Cardiac muscle cell (in vitro differentiated cells and primary cell): Measurements from ENCODE around the gene ZBTB32. TPM values are rescaled to one million over a fixed set of nuclear protein-coding genes. Genes with fewer than 3 reads are reported as not detected.
A peak's percentile ranks its signal among the peaks of the same experiment; 100 is the strongest.

Source experiments
- DNase-seq, 2 donors: peaks; one replicate each; pipeline versions ENCODE4 v3.0.0 to v3.0.0-alpha.2; 2010 to 2017; ENCODE audit warnings: low read depth in 1 of 2, low spot score in 1 of 2
- H3K27ac ChIP-seq: fragments of 200-600 bp; sonication (generic); 2 replicates; pipeline ENCODE4 v1.5.1; 2016
- H3K27me3 ChIP-seq: fragments of 200-600 bp; sonication (generic); 2 replicates; pipeline ENCODE4 v1.6.0; 2016; ENCODE audit warnings: control low read depth
- H3K36me3 ChIP-seq: fragments of 200-600 bp; sonication (generic); 2 replicates; pipeline ENCODE4 v1.5.1; 2016; ENCODE audit warnings: control low read depth
- H3K4me1 ChIP-seq: fragments of 200-600 bp; sonication (generic); 2 replicates; pipeline ENCODE4 v1.8.1; 2017; ENCODE audit warnings: low read depth, mild to moderate bottlenecking, mixed run types
- H3K4me3 ChIP-seq: fragments of 200-600 bp; sonication (generic); 2 replicates; pipeline ENCODE4 v1.5.1; 2016; ENCODE audit warnings: mild to moderate bottlenecking
- H3K9me3 ChIP-seq: fragments of 200-600 bp; sonication (generic); 2 replicates; pipeline ENCODE4 v1.5.1; 2017; ENCODE audit warnings: low read depth, mild to moderate bottlenecking, control low read depth
- CTCF ChIP-seq: IDR thresholded peaks from 2 replicates; pipeline ENCODE4 v1.5.1; 2012; ENCODE audit warnings: low read depth, mild to moderate bottlenecking, low read length
- polyA plus RNA-seq: library from polyadenylated mRNA; unstranded; fragments of >200 nt; fragmentation: Nextera tagmentation; extraction: Ambion mirVana; gene quantifications from 2 replicates; pipeline ENCODE4 v1.2.1, GENCODE V29; 2016
- total RNA-seq: library from RNA; depleted of rRNA; stranded (reverse); fragments of >200 nt; gene quantifications from 2 replicates; pipeline ENCODE4 v1.2.3, GENCODE V29; 2016

ZBTB32 gene
- total and polyA plus RNA-seq, 2 experiments from 2014 or later: 0.53 TPM; not detected in 1

- DNase-seq: peak; percentile 100
- no peak for TF ChIP-seq CTCF
- Histone ChIP-seq H3K36me3 (no peaks in the 10 kb centered on the region), H3K9me3 (no peaks in the 10 kb centered on the region), H3K4me3 (peak within 1 kb of the TSS; percentile 76), H3K27ac (peak within 1 kb of the TSS; percentile 98), H3K27me3 (no peaks in the 10 kb centered on the region), H3K4me1 (no peaks in the 10 kb centered on the region)
These were observed 41.1 kb downstream of the ZBTB32 start, which contains the start of the genes PSENEN and U2AF1L4 for GRCh38 chr19:35745328-35746086. TSS of gene PSENEN (plus strand) at chr19:35745651. CDS start at chr19:35745931, 280 bp downstream. TSS of gene U2AF1L4 (minus strand) at chr19:35745418. CDS start at chr19:35745391, 27 bp downstream.

GRCh38 chr19:35746087-35746462 is 41.7 kb downstream of the ZBTB32 start:
- Histone ChIP-seq H3K9me3 (no peaks in the 10 kb centered on the region), H3K27ac (peak overlapping the region; percentile 45), H3K27me3 (no peaks in the 10 kb centered on the region), H3K36me3 (no peaks in the 10 kb centered on the region), H3K4me3 (peak overlapping the region; percentile 76), H3K4me1 (no peaks in the 10 kb centered on the region)
- TF ChIP-seq CTCF: no peak
- DNase-seq: no peak

GRCh38 chr19:35746531-35746930 is 42.2 kb downstream of the ZBTB32 start:
- Histone ChIP-seq H3K9me3 (no peaks in the 10 kb centered on the region), H3K4me3 (peak overlapping the region; percentile 76), H3K27ac (peak overlapping the region; percentile 45), H3K27me3 (no peaks in the 10 kb centered on the region), H3K36me3 (no peaks in the 10 kb centered on the region), H3K4me1 (no peaks in the 10 kb centered on the region)
- DNase-seq: no peak
- no peak for TF ChIP-seq CTCF

- no peaks in the 10 kb centered on the region for H3K9me3 ChIP-seq
- H3K36me3 ChIP-seq: no peaks in the 10 kb centered on the region
- H3K4me3 ChIP-seq: peak within 1 kb of the TSS; percentile 75
- no peaks in the 10 kb centered on the region for H3K4me1 ChIP-seq
- no peak within 1 kb of the TSS for H3K27ac ChIP-seq
- TF ChIP-seq CTCF: no peak
- peak; percentile 99 to 100 for DNase-seq
- no peaks in the 10 kb centered on the region for H3K27me3 ChIP-seq
These were observed 44.0 kb downstream of the ZBTB32 start, which contains the start of gene LIN37 for GRCh38 chr19:35748106-35749020. TSS of gene LIN37 (plus strand) at chr19:35748576. CDS start at chr19:35748725, 149 bp downstream.

- Histone ChIP-seq H3K9me3 (no peaks in the 10 kb centered on the region), H3K27me3 (no peaks in the 10 kb centered on the region), H3K36me3 (no peaks in the 10 kb centered on the region), H3K4me3 (no peak overlapping the region), H3K27ac (no peak overlapping the region), H3K4me1 (no peaks in the 10 kb centered on the region)
- no peak for DNase-seq
- TF ChIP-seq CTCF: no peak
These were observed 45.8 kb downstream of the ZBTB32 start for GRCh38 chr19:35750167-35750566.
